GM19351 (cell line): Measurements from ENCODE around the gene VCP.

Experiments used
- ATAC-seq: cut with Tn5 transposase; IDR thresholded peaks from one replicate; pipeline ENCODE4 v1.9.1; 2021; ENCODE audit warnings: mild to moderate bottlenecking, moderate library complexity; ENCODE audit not compliant: unreplicated experiment

Gene VCP

DNA sequence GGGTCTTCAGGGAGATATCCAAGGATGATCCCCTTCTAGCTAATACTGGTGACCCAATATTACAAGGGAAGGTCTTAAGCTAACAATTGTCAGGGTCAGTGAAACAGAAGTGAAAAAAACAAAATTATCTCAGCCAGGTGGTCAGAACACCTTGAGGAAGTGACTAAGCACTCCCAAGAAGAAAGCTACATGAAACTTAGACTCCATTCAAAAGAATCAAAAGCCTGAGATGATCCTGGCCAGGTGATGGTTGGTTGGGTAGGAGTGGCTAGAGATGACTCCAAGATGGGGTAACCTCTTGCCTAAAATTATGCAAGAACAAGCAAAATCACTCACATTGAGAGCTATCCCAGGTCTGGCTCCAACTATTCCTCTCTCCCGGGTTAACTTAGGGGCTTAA, 5.4 kb downstream of the VCP start:
- no peak for ATAC-seq

DNA sequence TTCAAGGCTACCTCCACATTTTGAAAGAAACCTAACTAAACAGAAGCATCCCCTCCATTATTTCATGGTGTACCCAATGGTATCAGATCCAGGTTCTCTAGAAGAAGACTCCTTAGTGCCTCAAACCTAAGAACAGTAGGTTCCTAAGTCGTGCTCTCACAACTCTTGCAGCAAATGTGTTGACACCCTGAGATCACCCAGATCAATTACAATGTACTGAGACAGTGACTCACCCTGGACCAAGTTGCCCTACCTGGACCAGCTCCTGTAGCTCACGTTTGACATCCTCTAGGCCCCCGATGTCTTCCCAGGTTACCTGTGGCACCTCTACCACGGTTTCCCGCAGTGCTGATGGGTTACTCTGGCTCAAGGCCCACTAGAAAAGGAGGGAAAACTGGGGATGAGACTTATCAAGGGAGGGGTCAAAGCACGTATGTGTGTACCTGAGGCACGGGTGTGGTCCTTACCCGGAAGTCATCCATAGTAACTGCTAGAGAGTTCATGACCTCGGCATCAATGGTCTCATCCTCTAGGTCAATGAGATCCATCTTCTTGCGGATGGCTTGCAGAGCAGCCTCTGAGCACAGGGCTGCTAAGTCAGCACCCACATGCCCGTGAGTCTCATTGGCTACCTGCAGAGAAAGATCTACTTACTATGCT, 11.7 kb downstream of the VCP start:
- no peak for ATAC-seq

DNA sequence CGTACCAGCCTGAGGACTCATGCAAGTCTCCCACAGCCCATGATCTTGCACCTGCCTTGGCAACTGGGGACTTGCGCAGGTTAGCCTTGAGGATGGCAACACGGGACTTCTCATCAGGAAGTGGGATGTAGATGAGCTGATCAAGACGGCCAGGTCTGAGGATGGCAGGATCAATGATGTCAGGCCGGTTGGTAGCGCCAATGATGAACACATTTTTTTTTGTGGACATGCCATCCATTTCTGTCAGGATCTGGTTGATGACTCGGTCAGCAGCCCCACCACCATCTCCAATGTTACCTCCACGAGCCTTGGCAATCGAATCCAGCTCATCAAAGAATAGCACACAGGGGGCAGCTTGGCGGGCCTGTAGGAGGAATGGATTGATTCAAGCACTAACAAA, 13.0 kb downstream of the VCP start:
- no peak for ATAC-seq

DNA sequence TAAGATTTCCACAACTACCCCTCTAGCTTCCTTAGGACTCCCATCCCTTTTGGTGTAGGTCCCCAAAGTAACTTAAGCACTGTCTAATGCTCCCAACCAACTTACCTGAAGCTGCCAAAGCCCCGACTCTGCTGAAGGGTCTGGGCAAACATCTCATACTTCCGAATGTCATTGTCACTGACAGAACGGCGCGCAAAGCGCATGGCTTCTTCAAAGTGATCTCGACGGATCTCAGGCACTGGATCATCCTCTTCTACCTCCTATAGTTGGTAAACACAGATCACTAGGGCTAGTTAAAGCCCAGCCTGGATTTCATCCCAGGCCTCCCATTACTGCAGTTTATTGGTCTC, 15.2 kb downstream of the VCP start:
- no peak for ATAC-seq

DNA sequence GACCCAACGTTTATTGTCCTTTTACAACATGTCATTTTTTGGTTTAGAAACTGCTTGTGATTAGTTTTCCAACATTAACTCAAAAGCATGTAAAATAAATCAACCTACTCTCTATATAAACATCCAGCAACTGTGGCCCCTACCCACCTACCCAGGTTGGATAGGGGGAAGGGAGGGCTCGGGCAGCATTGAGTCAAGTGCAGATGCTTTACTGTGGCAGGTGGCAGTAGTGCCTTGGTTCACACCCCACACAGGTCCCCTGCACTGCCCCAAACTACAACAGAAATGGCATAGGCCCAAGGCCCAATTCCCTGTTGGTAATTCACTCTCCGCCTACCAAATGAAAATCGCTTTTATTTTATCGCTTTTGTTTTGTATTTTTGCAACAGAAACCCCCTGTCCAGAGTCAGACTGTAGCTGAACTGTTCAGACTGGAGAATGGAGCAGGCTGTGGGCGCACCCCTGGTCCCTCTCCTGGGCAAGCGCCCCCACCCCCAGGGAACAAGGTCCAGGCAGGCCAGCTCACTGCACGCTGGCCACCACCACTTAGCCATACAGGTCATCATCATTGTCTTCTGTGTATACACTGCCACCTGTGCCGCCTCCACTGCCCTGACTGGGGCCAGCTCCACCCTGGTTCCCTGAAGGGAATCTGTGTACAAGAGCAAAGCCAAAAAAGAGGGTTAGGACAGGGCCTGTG, 15.7 kb downstream of the VCP start:
- no peak for ATAC-seq

DNA sequence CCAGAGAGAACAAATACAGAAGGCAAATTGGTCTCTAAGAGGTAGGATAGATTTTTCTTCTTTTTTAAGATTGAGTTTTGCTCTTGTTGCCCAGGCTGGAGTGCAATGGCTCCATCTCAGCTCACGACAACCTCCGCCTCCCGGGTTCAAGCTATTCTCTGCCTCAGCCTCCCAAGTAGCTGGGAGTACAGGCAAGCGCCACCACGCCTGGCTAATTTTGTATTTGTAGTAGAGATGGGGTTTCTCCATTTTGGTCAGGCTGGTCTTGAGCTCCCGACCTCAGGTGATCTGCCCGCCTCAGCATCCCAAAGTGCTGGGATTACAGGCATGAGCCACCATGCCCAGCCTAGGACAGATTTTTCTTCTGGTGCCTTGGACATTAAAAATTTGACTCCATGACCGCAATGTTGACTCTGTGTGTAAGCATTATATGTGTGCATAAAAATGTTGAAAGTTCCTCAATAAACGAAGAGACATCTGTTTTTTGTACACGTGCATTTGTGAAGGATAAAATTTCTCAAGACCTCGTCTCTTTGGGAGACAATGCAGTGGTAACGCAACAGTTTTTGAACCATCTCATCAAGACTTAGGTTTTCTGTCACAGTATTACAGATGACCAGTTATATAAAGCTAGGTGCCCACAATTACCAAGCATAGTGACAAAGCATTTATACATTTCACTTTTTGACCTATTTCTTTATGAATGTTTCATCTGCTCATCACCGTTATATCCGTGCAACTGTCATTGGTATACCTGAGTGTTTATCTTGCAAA, 17.4 kb downstream of the VCP start:
- ATAC-seq, result no peak

DNA sequence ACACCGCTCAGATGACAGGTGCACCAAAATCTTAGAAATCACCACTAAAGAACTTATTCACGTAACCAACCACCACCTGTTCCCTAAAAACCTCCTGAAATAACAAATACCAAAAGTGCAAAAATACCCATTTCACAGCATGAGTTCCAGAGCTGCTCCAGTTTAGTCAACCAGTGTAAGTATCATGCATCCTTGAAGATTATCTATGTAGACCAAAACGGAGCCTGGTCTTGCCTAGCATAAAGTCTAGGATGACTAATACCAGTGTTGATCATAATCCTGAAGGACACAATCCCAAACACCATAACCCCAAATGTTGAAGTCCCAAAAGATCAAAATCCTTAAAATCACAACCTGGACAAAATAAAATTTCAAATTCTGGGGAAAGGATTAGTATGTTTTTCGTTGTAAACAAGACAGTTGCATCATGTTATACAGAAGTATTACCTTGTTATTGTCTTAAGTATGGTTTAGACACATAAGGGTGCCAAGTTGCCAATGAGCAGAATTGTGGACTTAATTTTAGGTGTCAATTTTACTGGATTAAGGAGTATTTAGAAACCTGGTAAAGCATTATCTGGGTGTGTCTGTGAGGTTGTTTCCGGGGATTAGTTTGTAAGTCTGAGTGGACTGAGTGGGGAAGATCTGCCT, 18.1 kb downstream of the VCP start:
- no peak for ATAC-seq

DNA sequence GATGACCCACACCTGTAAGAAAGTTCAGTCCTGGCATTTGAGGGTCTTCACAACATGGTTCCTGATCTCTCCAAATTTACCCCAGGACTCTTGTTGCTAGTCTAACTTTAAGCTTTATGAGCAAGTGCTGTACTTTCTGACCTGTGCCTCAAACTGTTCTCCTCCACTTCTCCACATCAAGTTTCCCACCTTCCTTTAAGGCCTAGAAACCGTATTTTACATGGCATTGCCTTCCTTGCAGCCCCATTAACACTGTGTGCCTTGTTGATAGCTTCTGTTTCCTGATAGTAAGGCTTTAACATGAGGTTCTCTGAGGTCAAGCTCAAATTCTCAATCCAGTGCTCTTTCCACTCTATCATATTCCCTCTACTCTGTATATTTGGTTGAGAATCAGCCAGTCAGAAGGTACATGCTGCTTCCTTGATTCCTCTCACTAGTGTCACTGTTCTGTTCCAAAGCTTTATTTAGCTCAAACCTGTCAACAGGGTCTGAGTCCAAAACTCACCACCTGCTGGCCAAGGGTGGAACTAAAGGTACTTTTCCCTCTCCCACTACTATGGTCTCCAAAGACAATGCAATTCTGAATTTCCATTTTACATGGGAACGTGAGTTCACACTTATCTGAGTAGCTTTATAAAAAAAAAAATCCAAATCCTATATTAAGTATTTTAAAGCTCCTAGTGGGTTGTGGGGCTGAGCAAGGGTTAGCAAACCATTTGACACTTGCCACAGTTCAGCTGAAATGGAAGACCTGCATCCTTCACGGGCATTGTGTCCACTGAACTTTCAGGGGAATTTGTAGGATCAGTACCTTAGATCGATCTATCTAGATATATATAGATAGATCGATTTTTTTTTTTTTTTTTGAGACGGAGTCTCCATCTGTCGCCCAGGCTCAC, 21.1 kb downstream of the VCP start:
- no peak for ATAC-seq

DNA sequence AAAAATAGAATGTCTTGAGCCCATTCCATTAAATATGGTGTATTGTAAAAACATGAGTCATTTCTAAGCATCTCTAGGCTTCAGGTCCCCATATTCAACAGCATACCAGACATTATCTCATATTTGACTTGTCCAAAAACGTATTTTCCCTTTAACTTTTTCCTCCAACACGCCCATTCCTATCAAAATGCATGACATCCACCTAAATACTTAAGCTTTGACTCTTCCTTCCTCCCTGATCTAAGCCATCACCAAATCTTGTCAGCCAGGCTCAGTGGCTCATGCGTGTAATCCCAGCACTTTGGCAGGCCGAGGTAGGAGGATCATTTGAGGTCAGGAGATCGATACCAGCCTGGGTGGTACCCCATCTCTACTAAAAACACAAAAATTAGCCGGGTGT, 23.9 kb downstream of the VCP start:
- ATAC-seq, result no peak

DNA sequence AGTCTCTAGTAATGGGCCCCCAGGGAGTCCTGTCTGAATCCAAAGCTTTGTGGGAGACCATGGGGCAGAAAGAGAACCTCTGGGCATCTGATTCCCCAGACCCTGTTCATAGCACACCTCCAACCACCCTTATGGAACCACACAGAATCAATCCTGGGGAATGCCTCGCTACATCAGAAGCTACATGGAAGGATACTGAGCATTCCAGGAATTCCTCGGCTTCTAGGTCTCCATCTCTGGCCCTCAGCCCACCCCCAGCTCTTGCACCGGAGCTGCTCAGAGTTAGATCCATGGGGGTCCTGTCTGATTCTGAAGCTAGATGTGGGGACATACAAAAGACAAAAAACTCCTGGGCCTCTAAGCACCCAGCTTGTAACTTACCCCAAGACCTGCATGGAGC, 28.4 kb downstream of the VCP start:
- ATAC-seq, result no peak

DNA sequence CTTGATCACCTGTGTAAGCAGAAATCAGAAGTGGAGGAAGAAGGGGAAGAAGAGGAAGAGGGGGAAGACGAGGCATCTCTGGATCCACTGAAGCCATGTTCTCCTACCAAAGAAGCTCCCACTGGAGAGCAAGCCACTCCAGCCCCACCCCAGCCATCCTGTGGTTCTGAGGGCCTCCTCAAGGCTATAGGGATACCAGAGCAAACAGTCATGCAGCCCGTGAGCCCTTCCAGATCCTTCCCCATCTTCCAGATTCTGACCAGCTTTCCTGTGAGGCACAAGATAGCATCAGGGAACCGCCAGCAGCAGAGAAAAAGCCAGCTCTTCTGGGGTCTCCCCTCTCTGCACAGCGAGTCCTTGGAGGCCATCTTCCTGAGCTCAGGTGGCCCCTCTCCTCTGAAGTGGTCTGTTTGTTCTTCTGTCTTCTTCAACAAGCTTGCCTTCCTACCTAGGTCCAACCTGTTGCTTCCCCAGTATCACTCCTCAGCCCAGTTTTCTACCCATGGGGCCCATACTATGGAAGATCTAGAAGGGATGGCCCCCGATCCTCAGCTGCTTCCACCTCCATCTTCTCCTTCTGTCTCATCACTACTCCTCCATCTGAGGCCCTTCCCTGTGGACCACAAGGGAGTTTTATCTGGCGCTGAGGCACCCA, 29.4 kb downstream of the VCP start:
- no peak for ATAC-seq

DNA sequence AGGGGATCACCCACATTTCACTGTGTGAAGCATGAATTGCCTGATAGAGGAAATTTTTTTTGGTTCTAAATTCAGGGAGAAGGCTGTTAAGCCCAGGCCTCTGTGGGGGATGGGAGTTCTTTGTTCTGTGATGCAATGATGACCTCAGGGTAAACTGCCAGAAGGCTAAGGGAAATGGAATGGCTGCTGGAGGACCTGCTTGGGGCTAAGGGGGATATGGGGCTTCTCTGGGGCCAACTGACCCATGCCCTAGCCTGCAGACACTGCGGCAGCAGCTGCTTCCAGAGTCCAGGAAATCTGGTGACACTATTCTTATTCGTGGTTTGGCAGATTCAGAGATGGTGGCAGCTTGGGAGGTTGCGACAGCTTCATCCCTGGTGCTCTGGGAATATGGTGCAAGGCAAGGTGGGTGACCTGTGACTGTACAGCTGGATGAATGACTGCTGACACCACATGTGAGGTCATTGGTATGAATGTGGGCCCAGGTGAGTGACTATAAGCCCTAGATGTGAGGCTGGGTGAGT, 30.3 kb downstream of the VCP start:
- ATAC-seq, result no peak

DNA sequence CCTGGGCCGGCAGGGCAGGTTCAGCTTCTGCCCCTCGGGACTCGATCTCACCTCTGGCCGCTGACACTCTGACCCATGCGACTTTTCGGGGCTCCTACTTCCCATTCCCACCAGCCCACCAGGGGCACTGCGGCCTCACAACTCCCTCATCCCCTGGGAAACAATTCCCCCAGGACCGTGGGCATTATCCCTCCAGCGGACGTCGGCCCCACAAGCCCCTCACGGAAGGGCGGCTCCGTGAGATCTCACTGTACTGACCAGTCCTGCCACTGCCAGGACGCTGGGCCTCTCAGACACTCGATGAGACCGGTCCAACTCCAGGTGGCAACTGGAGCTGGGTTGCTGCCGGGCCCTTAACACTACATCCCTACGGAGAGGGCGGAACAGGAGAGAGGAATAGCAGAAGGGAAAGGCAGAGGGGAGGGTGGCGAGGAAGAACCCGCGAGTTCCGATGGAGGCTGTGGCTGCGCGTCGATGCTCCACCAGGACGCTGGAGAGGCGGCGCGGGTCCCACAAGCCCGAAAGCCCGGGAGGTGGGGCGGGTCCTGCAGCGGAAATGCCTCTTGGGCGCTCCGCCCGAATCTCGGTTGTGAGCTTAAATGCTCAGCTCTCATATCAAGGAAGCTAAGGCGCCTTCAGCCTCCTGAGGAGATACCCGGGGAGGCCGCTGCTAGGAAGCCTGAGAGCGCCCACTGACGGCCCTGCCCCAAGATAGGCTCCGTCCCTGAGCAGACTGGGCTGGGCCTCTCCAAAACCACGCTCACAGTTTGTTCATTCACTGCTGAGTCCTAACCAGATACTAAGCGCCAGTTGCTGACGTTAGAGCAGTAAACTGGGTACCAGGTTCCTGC, 36.3 kb downstream of the VCP start:
- no peak for ATAC-seq

DNA sequence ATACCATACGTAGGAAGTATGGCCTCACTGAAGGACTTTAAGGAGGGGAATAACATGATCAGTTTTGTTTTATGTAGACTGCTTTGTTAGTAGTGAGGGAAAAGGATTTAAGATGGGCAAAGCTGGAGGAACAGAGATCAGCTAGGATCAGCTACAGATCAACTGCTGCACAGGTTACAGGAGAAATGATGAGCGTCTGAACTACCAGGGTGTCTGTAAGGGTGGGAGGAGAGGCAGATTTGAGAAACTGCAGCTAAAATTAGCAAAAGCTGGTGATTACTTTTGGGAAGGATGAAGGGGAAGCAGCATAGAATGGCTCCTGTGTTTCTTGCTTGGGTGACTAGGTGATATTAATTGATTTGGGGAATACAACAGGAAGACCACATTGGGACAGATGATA, 39.3 kb downstream of the VCP start:
- ATAC-seq, result no peak

DNA sequence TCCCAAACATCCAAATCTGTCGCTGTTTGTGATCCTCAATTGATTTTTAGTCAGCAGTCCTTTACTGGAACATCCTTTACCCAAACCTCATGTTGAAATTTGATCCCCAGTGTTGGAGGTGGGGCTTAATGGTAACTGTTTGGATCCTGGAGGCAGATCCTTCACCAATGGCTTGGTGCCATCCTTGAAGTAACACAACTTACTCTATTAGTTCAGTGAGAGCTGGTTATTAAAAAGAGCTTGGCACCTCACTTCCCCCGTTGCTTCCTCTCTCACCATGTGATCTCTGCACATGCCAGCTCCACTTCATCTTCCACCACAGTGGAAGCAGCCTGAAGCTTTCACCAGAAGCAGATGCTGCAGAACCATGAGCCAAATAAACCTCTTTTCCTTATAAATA, 42.6 kb downstream of the VCP start:
- no peak for ATAC-seq

DNA sequence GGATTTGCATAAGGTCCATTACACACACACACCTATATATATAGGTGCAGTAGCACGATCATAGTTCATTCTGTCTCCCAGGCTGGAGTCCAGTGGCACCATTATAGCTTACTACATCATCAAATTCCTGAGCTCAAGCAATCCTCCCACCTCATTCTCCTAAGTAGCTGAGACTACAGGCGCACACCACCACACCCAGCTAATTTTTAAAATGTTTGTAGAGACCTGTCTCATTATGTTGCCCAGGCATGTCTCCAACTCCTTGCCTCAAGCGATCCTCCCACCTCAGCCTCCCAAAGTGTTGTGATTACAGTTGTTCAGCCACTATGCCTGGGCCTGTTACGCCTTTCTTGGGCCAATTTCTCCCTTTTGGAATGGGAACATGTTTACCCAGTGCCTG, 43.2 kb downstream of the VCP start:
- no peak for ATAC-seq

DNA sequence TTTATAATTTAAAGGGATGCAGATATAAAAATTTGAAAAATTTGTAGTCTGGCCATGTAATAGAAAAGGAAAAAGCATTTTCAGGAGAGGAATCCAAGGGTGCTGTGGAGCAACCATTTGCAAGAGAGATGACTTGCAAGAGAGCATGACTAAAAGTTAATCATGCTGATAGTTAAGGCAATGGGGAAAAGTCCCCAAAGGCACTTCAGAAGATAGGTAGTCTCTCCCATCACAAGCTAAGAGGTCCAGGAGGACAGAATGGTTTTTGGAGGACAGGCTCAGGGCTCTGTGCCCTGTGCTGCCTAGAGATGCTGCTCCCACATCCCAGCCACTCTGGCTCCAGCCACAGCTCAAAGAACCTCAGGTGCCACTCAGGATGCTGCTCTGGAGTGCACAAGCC, 44.1 kb downstream of the VCP start:
- ATAC-seq, result no peak

DNA sequence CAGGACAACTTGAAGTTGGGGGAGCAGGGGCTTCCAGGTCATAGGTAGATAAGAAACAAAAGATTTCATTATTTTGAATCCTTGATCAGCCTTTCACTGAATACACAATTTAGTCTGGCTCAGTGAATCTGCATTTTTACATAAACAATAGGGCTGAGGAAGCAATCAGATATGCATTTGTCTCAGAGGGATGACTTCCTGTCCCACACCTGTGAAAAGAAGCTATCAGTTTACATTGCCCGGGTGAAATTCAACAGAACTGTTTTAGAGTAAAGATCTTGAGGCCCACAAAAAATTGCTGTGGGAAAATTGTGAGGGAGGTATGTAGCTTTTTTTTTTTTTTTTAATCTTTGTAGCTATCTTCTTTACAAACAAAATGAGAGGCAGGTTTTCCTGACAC, 44.6 kb downstream of the VCP start:
- ATAC-seq, result no peak

DNA sequence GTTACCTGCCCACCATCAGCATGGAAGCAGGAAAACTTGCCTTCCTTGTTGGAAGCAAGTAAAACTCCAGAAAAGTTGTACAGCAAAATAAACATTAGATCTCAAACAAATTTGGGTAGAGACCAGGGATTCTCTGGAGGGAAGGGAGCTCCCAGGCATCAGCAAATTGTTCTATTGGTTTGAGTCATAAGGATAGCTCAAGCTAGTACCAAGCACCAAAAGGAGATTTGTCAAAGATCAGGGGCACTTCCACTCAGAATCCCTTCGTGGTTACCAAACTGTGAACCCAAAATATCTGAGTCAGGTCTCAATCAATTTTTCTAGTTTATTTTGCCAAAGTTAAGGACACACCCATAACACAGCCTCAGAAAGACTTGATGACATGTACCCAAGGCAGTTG, 45.1 kb downstream of the VCP start:
- no peak for ATAC-seq
